Ovary (tissue), 9 donors: ENCODE results near the gene NELL1. TPM values are rescaled to one million over a fixed set of nuclear protein-coding genes. Genes with fewer than 3 reads are reported as not detected.

Experiments used
- DNase-seq, 5 donors: peaks; one replicate each; pipeline ENCODE4 v3.0.0-alpha.2; 2019 to 2020
- H3K27ac ChIP-seq, 2 donors: fragments of 200-600 bp; one replicate each; pipeline versions ENCODE4 v1.5.1 to v1.8.0; 2019 to 2022
- H3K27me3 ChIP-seq: fragments of 200-600 bp; one replicate; pipeline ENCODE4 v1.8.0; 2022
- H3K36me3 ChIP-seq: fragments of 200-600 bp; sonication (generic); one replicate; pipeline ENCODE4 v1.5.1; 2019
- H3K4me1 ChIP-seq: one replicate; pipeline ENCODE4 v1.8.1; 2013; ENCODE audit warnings: mild to moderate bottlenecking, moderate library complexity; ENCODE audit not compliant: insufficient read depth
- H3K4me3 ChIP-seq: fragments of 200-600 bp; sonication (generic); one replicate; pipeline ENCODE4 v1.5.1; 2017
- H3K9me3 ChIP-seq, 2 donors: fragments of 200-600 bp in 1 of 2; sonication (generic) in 1 of 2; one replicate each; pipeline versions ENCODE4 v1.5.1 to v1.8.1; 2013 to 2019; ENCODE audit warnings: mild to moderate bottlenecking in 1 of 2, moderate library complexity in 1 of 2
- EP300 ChIP-seq: sonication (generic); formaldehyde crosslinking; IDR thresholded peaks from one replicate; pipeline ENCODE4 v1.6.1; 2017; ENCODE audit warnings: antibody characterized with exemption
- POLR2A ChIP-seq: fragments of 450-650 bp; IDR thresholded peaks from one replicate; pipeline ENCODE4 v1.6.1; 2017; ENCODE audit warnings: antibody characterized with exemption, mild to moderate bottlenecking, moderate library complexity
- WGBS, 3 donors: extraction: QIAGEN DNeasy Blood & Tissue Kit in 1 of 3; methylation state at CpG; one replicate each; pipeline versions ENCODE4 v1.1.5 to v1.1.7; 2013 to 2017; 5-methylcytosine and 5-hydroxymethylcytosine counted together
- intact Hi-C, 4 donors: fragments of 100-400 bp; cut with DNase I; formaldehyde crosslinking; loops; one replicate each; pipeline versions ENCODE4 v1.11.0 to v1.15.1; 2022 to 2023
- polyA plus RNA-seq, 2 donors: library from polyadenylated mRNA; stranded (reverse); fragments of 200-250 nt in 1 of 2; fragments of 350-450 nt in 1 of 2; fragmentation: Illumina TruSeq in 1 of 2; extraction: RNeasy Lipid Tissue Mini Kit (QIAGEN cat#74804) in 1 of 2; gene quantifications; one replicate each; pipeline ENCODE4 v1.2.3, GENCODE V29; 2013 to 2014
- total RNA-seq, 7 donors: library from RNA; depleted of rRNA in 2 of 7; stranded (reverse); fragments of >200 nt in 2 of 7; fragmentation: NEBNext Ultra II Directional in 3 of 7; extraction: Animal tissue kit (Norgen Biotek cat#: 25700) in 3 of 7; gene quantifications; one replicate each; pipeline versions ENCODE4 v1.1.0 to v1.2.4, GENCODE V29; 2016 to 2023
- TF ChIP-seq, protein P1 (sequence below), 3 donors: fragments of 450-650 bp in 2 of 3; fragments of 200-600 bp in 1 of 3; IDR thresholded peaks; one replicate each; pipeline versions ENCODE4 v1.5.1 to v1.8.0; 2016 to 2022; ENCODE audit warnings: antibody characterized with exemption in 3 of 3, mild to moderate bottlenecking in 1 of 3
- donor health status: DM: no; HTN: no; CAD: no; lungs with moderate emphysema.
- donor health status: DM: no; HTN: no; CAD: no.
- donor health status: Bipolar disorder and iron deficiency.
- donor health status: DM: yes; HTN: yes; CAD: no.
- donor health status: DM: no; HTN: no; CAD: no.
- donor health status: DM: yes; HTN: yes; CAD: no.

NELL1 gene
- total and polyA plus RNA-seq, 9 donors, result 0.21 to 0.43 (median 0.36) TPM; not detected in 5

GRCh38 chr11:21350613-21351012 lies 681.2 kb downstream of the NELL1 start:
- H3K4me1 ChIP-seq, result no peaks in the 10 kb centered on the region
- H3K27me3 ChIP-seq, result no peaks in the 10 kb centered on the region
- WGBS, 3 donors, result 84 to 91% (median 88%) methylated on average over 2 of the region's 2 CpGs
- TF ChIP-seq EP300, result no peak
- TF ChIP-seq, protein P1, sequence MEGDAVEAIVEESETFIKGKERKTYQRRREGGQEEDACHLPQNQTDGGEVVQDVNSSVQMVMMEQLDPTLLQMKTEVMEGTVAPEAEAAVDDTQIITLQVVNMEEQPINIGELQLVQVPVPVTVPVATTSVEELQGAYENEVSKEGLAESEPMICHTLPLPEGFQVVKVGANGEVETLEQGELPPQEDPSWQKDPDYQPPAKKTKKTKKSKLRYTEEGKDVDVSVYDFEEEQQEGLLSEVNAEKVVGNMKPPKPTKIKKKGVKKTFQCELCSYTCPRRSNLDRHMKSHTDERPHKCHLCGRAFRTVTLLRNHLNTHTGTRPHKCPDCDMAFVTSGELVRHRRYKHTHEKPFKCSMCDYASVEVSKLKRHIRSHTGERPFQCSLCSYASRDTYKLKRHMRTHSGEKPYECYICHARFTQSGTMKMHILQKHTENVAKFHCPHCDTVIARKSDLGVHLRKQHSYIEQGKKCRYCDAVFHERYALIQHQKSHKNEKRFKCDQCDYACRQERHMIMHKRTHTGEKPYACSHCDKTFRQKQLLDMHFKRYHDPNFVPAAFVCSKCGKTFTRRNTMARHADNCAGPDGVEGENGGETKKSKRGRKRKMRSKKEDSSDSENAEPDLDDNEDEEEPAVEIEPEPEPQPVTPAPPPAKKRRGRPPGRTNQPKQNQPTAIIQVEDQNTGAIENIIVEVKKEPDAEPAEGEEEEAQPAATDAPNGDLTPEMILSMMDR (IDR thresholded peaks at IDR 0.05), result no peak
- TF ChIP-seq POLR2A, result no peak
- H3K9me3 ChIP-seq, result no peaks in the 10 kb centered on the region
- intact Hi-C loops, result no loop called here
- no peaks in the 10 kb centered on the region for H3K36me3 ChIP-seq
- DNase-seq, result no peak
- no peak overlapping the region for H3K4me3 ChIP-seq
- no peak overlapping the region for H3K27ac ChIP-seq

DNA sequence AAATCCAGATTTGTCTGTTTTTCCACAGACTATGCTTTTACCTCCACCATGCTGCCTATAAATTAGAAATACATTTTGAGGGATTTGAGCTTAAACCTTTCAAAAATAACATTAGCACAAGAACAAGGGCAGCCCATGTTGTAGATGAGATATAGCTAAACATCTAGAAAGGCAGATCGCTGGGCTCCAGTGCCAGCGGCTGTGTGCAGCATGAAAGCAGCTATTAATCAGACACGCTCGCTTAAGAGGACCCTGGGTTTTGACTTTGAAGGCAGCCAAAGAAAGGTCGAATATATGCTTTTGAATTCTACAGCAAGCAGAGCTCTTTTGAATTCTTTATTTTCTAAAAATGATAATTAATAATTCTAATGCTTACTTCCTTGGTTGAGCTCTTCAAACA lies 684.0 kb downstream of the NELL1 start:
- H3K4me3 ChIP-seq, result no peak overlapping the region
- H3K4me1 ChIP-seq, result no peaks in the 10 kb centered on the region
- WGBS, 3 donors, result 68 to 77% (median 73%) methylated on average over 5 of the region's 5 CpGs
- TF ChIP-seq EP300 (no peak), POLR2A (no peak)
- TF ChIP-seq, protein P1 (IDR thresholded peaks at IDR 0.05), result no peak
- intact Hi-C loops, result no loop called here
- no peak overlapping the region for H3K27ac ChIP-seq
- H3K36me3 ChIP-seq, result no peaks in the 10 kb centered on the region
- no peaks in the 10 kb centered on the region for H3K9me3 ChIP-seq
- no peaks in the 10 kb centered on the region for H3K27me3 ChIP-seq
- no peak for DNase-seq

DNA sequence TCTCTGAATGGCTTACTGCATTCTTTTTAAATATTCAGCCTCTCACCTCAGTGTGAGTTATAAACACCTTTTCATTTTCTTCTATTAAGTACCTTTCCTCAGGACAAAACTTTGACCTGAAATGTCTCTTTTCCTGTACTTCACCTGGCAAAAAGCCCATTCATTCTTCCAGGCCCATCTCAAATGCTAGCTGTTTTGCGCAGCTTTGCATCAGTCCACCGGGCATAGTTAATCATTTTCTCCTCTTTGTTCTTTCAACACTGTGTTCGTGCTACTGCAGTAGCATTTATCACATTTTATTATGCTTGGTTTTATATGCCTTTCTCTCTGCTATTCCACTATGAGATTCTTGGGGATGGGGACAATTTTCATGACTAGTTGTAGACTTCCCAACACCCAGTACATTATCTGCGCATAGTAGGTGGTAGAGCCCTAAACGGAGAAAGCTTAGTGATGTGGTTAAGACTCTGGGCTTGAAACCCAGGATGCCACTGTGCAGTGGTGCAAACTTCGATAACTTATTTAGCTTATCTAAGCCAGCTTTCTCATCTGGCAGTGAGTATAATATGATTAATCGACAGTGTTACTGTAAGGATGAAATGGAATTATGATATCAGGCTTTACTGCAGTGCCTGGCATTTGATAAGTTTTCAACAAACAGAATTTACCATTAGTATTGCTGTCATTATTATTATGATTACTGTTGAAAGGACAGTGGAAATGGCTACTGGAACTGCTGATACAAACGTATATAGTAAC lies 695.7 kb downstream of the NELL1 start:
- Histone ChIP-seq H3K27ac (no peak overlapping the region), H3K4me1 (no peaks in the 10 kb centered on the region), H3K9me3 (no peaks in the 10 kb centered on the region), H3K4me3 (no peak overlapping the region), H3K36me3 (no peaks in the 10 kb centered on the region), H3K27me3 (no peaks in the 10 kb centered on the region)
- DNase-seq, result no peak
- WGBS, 3 donors, result 63 to 76% (median 66%) methylated on average over 8 of the region's 8 CpGs
- TF ChIP-seq, protein P1 (IDR thresholded peaks at IDR 0.05), result no peak
- TF ChIP-seq EP300 (no peak), POLR2A (no peak)
- intact Hi-C loops, result no loop called here

DNA sequence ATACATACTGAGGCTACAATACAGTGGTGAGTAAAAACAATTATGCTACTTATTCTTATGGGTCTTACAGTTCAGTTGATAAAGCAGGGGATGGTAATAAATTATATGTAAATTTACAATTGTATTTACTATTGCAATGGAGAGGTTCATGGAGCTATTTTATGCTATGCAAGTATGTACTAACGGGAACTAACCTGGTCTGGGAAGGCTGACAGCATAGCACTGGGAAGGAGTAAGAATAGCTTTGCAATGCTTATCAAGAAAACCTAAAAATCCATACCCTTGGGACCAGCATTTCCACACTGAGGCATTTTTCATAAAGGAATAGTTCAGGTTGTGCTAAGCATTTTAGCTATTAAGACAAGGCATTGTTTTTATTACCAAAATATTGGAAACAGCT lies 700.6 kb downstream of the NELL1 start:
- Histone ChIP-seq H3K9me3 (no peaks in the 10 kb centered on the region), H3K4me3 (no peak overlapping the region), H3K27ac (no peak overlapping the region), H3K36me3 (no peaks in the 10 kb centered on the region), H3K4me1 (no peaks in the 10 kb centered on the region), H3K27me3 (no peaks in the 10 kb centered on the region)
- WGBS, 3 donors, result 73 to 80% (median 76%) methylated on average over 1 of the region's 1 CpG
- intact Hi-C loops, result no loop called here
- TF ChIP-seq, protein P1 (IDR thresholded peaks at IDR 0.05), result no peak
- no peak for TF ChIP-seq POLR2A
- TF ChIP-seq EP300, result no peak
- DNase-seq, result no peak
